Mesendoderm (in vitro differentiated cells): ENCODE results near the gene RELL1.

Source experiments
- DNase-seq: peaks from one replicate; pipeline ENCODE4 v3.0.0; 2013
- H2AK5ac ChIP-seq: 2 replicates; pipeline ENCODE4 v1.6.1; 2013; ENCODE audit warnings: low read length, inconsistent platforms
- H2BK120ac ChIP-seq: 2 replicates; pipeline ENCODE4 v1.6.1; 2013; ENCODE audit warnings: low read depth, mild to moderate bottlenecking, low read length, moderate library complexity, mixed read lengths
- H2BK15ac ChIP-seq: replicated peaks from 2 replicates; pipeline ENCODE4 v1.6.1; 2013; ENCODE audit warnings: low read depth, mild to moderate bottlenecking, moderate library complexity
- H2BK5ac ChIP-seq: 2 replicates; pipeline ENCODE4 v1.6.1; 2013; ENCODE audit warnings: low read length, inconsistent platforms
- H3K18ac ChIP-seq: 2 replicates; pipeline ENCODE4 v1.6.1; 2013; ENCODE audit warnings: mild to moderate bottlenecking, low read length, mixed read lengths
- H3K23ac ChIP-seq: one replicate; pipeline ENCODE4 v1.6.1; 2013; ENCODE audit warnings: low read length
- H3K27ac ChIP-seq: 2 replicates; pipeline ENCODE4 v1.5.1; 2013; ENCODE audit warnings: low read depth, mild to moderate bottlenecking, inconsistent platforms, low read length, moderate library complexity
- H3K27me3 ChIP-seq: 2 replicates; pipeline ENCODE4 v1.6.1; 2013; ENCODE audit warnings: low read length, control low read depth, mild to moderate bottlenecking, inconsistent platforms; ENCODE audit not compliant: insufficient read depth, poor library complexity
- H3K36me3 ChIP-seq: 2 replicates; pipeline ENCODE4 v1.6.1; 2013; ENCODE audit warnings: low read length, inconsistent platforms; ENCODE audit not compliant: control insufficient read depth, insufficient read depth
- H3K4ac ChIP-seq: one replicate; pipeline ENCODE4 v1.6.1; 2013; ENCODE audit warnings: low read depth, mild to moderate bottlenecking, low read length, moderate library complexity
- H3K4me1 ChIP-seq: 2 replicates; pipeline ENCODE4 v1.6.1; 2013; ENCODE audit warnings: low read depth, low read length, inconsistent platforms; ENCODE audit not compliant: control insufficient read depth
- H3K4me2 ChIP-seq: 2 replicates; pipeline ENCODE4 v1.6.1; 2013; ENCODE audit warnings: low read length
- H3K4me3 ChIP-seq: 2 replicates; pipeline ENCODE4 v1.5.1; 2013; ENCODE audit warnings: mild to moderate bottlenecking, low read length
- H3K56ac ChIP-seq: one replicate; pipeline ENCODE4 v1.6.1; 2013; ENCODE audit warnings: low read length
- H3K79me1 ChIP-seq: 2 replicates; pipeline ENCODE4 v1.6.1; 2013; ENCODE audit warnings: low read length, inconsistent platforms
- H3K79me2 ChIP-seq: 2 replicates; pipeline ENCODE4 v1.6.1; 2013; ENCODE audit warnings: mild to moderate bottlenecking, low read length; ENCODE audit not compliant: control insufficient read depth, insufficient read depth
- H3K9ac ChIP-seq: 2 replicates; pipeline ENCODE4 v1.6.1; 2013; ENCODE audit warnings: low read length, inconsistent platforms
- H4K5ac ChIP-seq: one replicate; pipeline ENCODE4 v1.6.1; 2013; ENCODE audit warnings: low read length
- H4K8ac ChIP-seq: one replicate; pipeline ENCODE4 v1.6.1; 2013; ENCODE audit warnings: low read depth, mild to moderate bottlenecking, control low read depth, low read length, moderate library complexity
- WGBS: extraction: QIAGEN DNeasy Blood & Tissue Kit; methylation state at CpG from one replicate; pipeline ENCODE4 v1.1.7; 2013; ENCODE audit warnings: low lambda C conversion rate, missing lambda C conversion rate; ENCODE audit not compliant: insufficient coverage; ENCODE audit errors: extremely low coverage; 5-methylcytosine and 5-hydroxymethylcytosine counted together

RELL1 gene

DNA sequence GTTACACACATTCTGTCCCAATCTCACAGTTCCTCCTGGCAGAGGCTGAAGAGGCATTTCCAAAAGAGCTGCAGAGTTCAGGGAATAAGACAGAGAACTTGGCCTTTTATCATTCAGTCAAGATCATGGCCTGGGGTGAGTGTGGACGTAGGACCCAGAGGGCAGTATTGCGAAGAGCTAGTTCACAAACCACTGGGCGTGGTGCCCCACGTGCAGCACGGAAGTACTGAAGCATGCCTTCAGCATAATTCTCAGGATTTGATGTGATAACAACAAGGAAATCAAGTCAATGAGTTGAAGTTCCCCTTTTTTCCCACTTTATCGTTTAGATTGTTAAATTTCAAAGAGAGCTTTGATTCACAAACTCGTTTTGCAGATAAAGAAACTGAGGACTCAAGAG, 117.7 kb downstream of the RELL1 start:
- Histone ChIP-seq H3K4me1 (no peaks in the 10 kb centered on the region), H3K36me3 (no peaks in the 10 kb centered on the region), H2BK15ac (no peak overlapping the region), H2BK120ac (no peak overlapping the region), H2AK5ac (no peak overlapping the region), H3K27me3 (no peaks in the 10 kb centered on the region), H3K27ac (no peak overlapping the region), H3K79me1 (no peaks in the 10 kb centered on the region), H3K9ac (no peak overlapping the region), H3K18ac (no peak overlapping the region), H3K4ac (no peak overlapping the region), H3K4me3 (no peak overlapping the region), H4K8ac (no peak overlapping the region), H3K23ac (no peak overlapping the region), H3K79me2 (no peaks in the 10 kb centered on the region), H3K4me2 (no peak overlapping the region), H2BK5ac (no peak overlapping the region), H4K5ac (no peak overlapping the region), H3K56ac (no peak overlapping the region)
- no peak for DNase-seq
- WGBS = no CpG with 5 or more reads among the region's 7 CpGs

DNA sequence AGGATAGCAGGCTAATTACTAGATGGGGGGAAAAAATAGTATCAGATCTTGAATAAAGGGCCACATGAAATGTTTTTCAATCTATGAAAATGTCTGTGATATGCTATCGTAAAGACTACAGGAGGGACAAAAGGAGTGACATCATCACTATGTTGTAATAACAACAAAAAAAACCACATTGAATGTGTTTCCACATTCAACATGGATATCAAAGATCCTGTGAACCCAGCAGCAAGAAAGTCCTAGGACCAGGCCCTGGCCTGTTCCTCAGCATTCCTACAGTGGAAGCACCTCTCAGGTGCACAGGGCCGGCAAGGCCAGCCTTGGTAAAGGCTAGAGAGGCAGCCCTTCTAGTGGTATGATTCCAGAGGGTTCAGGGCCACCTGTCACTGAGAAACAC, 118.3 kb downstream of the RELL1 start:
- Histone ChIP-seq H3K79me1 (no peaks in the 10 kb centered on the region), H2BK15ac (no peak overlapping the region), H3K36me3 (no peaks in the 10 kb centered on the region), H2AK5ac (no peak overlapping the region), H3K18ac (no peak overlapping the region), H3K56ac (no peak overlapping the region), H3K4me1 (no peaks in the 10 kb centered on the region), H4K8ac (no peak overlapping the region), H2BK5ac (no peak overlapping the region), H3K4me3 (no peak overlapping the region), H3K27ac (no peak overlapping the region), H2BK120ac (no peak overlapping the region), H4K5ac (no peak overlapping the region), H3K79me2 (no peaks in the 10 kb centered on the region), H3K4me2 (no peak overlapping the region), H3K9ac (no peak overlapping the region), H3K27me3 (no peaks in the 10 kb centered on the region), H3K23ac (no peak overlapping the region), H3K4ac (no peak overlapping the region)
- no CpG with 5 or more reads among the region's 2 CpGs for WGBS
- DNase-seq = no peak

DNA sequence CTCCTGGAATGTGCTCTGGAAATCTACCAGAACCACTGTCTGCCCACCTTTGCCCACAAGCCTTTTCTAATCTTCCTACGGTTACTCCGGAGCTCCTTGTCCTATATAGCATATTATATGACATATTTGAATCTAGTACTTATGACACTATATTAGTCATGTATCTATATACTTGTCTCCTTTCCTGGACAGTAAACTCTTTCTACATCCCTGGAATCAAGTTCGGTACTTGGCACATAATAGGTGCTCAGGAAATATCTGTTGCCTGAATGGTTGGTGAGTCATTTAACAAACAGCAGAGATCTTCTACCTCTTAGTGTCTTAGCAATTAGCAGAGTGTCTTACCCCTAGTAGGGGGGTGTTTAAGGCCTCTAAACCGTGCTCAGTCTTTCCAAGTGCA, 123.6 kb downstream of the RELL1 start:
- Histone ChIP-seq H3K27ac (no peak overlapping the region), H3K36me3 (no peaks in the 10 kb centered on the region), H2BK120ac (no peak overlapping the region), H3K79me1 (no peaks in the 10 kb centered on the region), H3K9ac (no peak overlapping the region), H3K4ac (no peak overlapping the region), H3K79me2 (no peaks in the 10 kb centered on the region), H3K27me3 (no peaks in the 10 kb centered on the region), H2BK5ac (no peak overlapping the region), H3K4me2 (no peak overlapping the region), H2BK15ac (no peak overlapping the region), H4K5ac (no peak overlapping the region), H3K4me3 (no peak overlapping the region), H4K8ac (no peak overlapping the region), H2AK5ac (no peak overlapping the region), H3K4me1 (no peaks in the 10 kb centered on the region), H3K23ac (no peak overlapping the region), H3K18ac (no peak overlapping the region), H3K56ac (no peak overlapping the region)
- no peak for DNase-seq
- no CpG with 5 or more reads among the region's 4 CpGs for WGBS

DNA sequence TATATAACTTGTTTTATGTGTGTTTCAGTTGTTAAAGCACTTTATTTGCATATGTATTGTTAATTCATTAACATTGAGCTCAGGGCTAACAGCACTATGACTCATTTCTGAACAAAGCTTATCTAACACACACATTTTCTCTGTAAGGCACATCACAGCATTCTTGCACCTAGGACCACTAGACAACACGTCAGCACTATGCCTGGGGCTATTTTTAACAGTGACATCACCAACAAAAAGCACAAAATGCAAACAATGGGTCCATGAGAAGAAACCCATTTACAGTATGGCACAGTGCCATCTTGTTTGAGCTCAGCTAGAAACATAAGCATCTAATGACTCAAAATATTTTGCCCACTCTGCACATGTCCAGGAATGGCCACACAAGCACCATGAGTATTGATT, 124.4 kb downstream of the RELL1 start:
- no peak overlapping the region for H2BK120ac ChIP-seq
- H3K56ac ChIP-seq = no peak overlapping the region
- WGBS = no CpG with 5 or more reads among the region's 1 CpG
- no peak overlapping the region for H2AK5ac ChIP-seq
- H2BK5ac ChIP-seq = no peak overlapping the region
- no peak overlapping the region for H2BK15ac ChIP-seq
- H3K4ac ChIP-seq = no peak overlapping the region
- H3K79me1 ChIP-seq = no peaks in the 10 kb centered on the region
- no peak overlapping the region for H4K5ac ChIP-seq
- no peak overlapping the region for H4K8ac ChIP-seq
- no peak overlapping the region for H3K23ac ChIP-seq
- DNase-seq = no peak
- no peaks in the 10 kb centered on the region for H3K79me2 ChIP-seq
- no peaks in the 10 kb centered on the region for H3K4me1 ChIP-seq
- no peak overlapping the region for H3K27ac ChIP-seq
- H3K18ac ChIP-seq = no peak overlapping the region
- no peaks in the 10 kb centered on the region for H3K36me3 ChIP-seq
- H3K4me2 ChIP-seq = no peak overlapping the region
- H3K4me3 ChIP-seq = no peak overlapping the region
- no peak overlapping the region for H3K9ac ChIP-seq
- H3K27me3 ChIP-seq = no peaks in the 10 kb centered on the region

DNA sequence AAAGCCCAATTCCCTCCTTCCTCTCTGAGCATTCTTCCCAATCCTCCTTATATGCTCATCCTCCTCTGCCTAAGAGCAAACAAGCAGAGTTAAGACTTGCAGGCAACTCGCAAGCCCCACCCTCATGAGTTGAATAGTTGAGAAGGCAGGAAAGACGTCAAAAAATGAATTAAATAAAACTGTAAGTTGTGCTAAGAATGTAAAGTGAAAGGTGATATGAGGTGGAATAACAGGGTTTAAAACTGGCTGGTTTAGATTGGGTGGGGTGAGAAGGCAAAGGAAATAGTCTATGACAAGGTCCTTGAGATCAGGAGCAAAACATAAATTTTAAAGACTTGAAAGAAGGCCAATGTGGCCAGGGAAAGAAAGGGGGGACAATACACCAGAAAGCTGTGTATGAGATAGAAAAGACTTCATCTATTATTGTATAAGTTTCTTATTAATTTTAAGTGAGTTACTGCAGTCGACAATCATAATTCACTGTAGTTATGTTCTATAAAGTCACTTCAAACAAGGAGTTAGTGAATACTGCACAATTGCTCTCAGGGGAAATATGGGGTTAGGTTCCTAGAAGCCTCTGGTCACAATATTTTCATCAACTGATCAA, 124.9 kb downstream of the RELL1 start:
- Histone ChIP-seq H3K18ac (no peak overlapping the region), H3K56ac (no peak overlapping the region), H2BK120ac (no peak overlapping the region), H3K79me2 (no peaks in the 10 kb centered on the region), H4K8ac (no peak overlapping the region), H3K79me1 (no peaks in the 10 kb centered on the region), H3K4me1 (no peaks in the 10 kb centered on the region), H2BK15ac (no peak overlapping the region), H3K27ac (no peak overlapping the region), H3K36me3 (no peaks in the 10 kb centered on the region), H3K4me2 (no peak overlapping the region), H2AK5ac (no peak overlapping the region), H3K23ac (no peak overlapping the region), H4K5ac (no peak overlapping the region), H3K4ac (no peak overlapping the region), H3K4me3 (no peak overlapping the region), H3K9ac (no peak overlapping the region), H2BK5ac (no peak overlapping the region), H3K27me3 (no peaks in the 10 kb centered on the region)
- no peak for DNase-seq
- WGBS = no CpG with 5 or more reads among the region's 3 CpGs
